Myocyte (in vitro differentiated cells): ENCODE data around the gene LTBP1. TPM values are rescaled to one million over a fixed set of nuclear protein-coding genes. Genes with fewer than 3 reads are reported as not detected.

Experiments
- DNase-seq: peaks from one replicate; pipeline ENCODE4 v3.0.0-alpha.2; 2012; ENCODE audit warnings: low read depth
- total RNA-seq: library from RNA; depleted of rRNA; stranded (reverse); fragments of >200 nt; gene quantifications from 2 replicates; pipeline ENCODE4 v1.2.3, GENCODE V29; 2014

LTBP1 gene
- total RNA-seq, 1 donor from 2014 or later, result 26.2 TPM

- no peak for DNase-seq
These were observed 346.3 kb downstream of the LTBP1 start for GRCh38 chr2:33292981-33293595.

GRCh38 chr2:33298233-33298632, 351.5 kb downstream of the LTBP1 start:
- DNase-seq, result no peak

- DNase-seq, result no peak
These were observed 354.6 kb downstream of the LTBP1 start for GRCh38 chr2:33301355-33301754.

DNA sequence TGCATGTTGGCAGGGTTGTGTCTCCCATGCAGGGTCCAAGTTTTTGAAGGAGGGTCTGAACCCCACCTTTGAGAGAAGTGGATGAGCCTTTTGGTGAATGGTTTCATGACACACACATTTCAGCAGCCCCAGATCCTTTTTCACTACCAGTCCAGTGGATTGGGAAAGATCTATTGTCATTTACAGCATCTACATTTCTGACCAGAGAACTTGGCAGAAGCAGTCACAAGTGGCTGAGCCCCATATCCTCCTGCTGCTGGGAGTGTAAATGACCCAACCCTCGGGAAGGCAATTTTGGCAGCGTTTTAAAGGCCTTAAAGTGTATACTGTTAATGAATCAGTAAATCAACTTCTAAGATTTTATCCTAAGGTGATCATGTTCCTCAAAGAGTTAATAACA, 355.6 kb downstream of the LTBP1 start:
- DNase-seq, result no peak

DNA sequence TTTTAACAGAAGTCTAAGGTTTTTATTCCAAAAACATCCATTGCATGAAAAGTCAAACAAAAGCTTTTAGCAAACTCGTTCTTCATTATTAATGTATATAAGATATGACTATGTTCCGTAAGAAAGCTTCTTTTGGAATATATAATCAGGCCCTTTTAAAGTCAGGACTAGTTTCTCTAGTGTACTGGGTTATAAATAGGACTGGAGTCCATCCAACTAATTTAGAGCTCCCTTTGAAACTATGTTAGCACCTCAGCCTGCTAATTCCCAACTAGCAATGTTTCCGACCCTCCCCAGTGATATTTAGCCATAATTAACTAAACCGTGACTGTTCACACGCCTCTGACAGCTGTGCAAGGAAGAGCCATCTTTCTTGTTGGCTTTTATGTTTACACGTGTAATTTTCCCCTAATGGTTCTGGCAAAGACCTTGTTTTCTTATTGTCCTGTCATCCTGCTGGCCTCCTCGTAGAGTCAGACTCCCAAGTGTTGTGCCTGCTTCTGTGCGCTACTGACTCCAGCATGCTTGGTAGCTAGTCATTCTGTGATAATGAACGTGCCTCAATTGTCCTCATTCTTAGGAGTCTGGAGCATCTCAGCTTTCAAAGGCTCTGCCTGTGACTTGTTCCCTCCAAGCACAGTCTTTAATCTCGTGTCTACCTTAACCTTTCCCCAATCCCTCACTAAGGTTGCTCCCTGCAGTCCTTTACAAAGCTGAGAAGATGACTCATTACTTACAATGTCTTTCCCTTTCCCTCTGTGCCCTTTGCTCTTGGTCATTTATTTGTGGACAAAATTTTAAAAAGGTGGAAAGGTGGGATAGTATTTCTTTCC, 357.5 kb downstream of the LTBP1 start:
- no peak for DNase-seq

GRCh38 chr2:33307659-33308270, 361.0 kb downstream of the LTBP1 start:
- no peak for DNase-seq

- DNase-seq, result no peak
These were observed 365.6 kb downstream of the LTBP1 start for GRCh38 chr2:33312355-33312754.

GRCh38 chr2:33313039-33313438, 366.3 kb downstream of the LTBP1 start:
- no peak for DNase-seq

GRCh38 chr2:33314541-33314940, 367.8 kb downstream of the LTBP1 start:
- no peak for DNase-seq

GRCh38 chr2:33316328-33316727, 369.6 kb downstream of the LTBP1 start:
- DNase-seq, result no peak

DNA sequence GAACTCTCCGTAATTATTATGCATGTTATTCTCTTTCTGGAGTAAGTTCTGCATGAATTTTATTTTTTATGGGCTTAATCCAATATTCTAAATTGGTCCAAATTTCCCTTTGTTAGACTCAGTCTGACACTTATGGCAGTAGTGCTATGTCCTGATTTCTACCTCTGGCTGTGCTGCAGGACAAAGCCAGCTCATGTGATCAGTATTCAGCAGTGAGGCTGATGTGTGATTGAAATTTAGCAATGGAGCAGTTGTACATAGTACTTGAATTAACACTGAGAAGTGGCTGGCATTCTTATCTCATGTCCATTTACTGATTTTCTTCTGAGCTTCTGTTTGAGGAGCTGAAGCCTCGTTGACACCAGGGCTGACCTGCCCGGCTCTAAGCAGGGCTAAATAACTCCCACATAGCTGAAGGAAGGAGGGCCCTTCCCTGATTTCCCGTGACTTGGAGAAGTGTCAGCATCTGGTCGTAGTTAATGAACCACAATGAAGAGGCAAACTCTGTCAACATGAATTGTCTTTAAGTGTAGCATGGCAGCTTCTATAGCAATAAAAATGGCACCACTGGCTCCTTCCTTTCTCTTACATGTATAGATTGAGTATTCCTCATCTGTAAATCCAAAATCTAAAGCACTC, 370.7 kb downstream of the LTBP1 start:
- no peak for DNase-seq

DNA sequence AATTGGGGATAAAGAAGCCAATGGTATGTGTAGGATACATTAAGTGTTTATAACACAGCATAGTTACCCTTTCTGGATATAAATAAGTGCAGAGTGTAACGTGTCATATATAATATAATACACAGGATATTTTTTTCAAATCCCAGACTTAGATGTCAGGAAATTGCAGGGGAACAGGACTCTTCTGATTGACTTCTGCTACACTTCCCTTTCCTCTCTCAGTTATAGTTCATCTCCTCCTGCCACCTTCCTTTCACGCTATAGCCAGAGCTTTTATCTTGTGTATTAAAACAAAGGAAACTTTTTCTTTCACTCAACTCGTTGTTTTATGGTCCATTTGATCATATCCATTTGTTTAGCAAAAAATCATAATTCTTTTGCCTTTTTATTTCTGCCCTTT, 371.7 kb downstream of the LTBP1 start:
- no peak for DNase-seq

- no peak for DNase-seq
These were observed 373.8 kb downstream of the LTBP1 start for GRCh38 chr2:33320573-33320972.

GRCh38 chr2:33321236-33321771, 374.6 kb downstream of the LTBP1 start:
- DNase-seq, result peak; percentile 31

GRCh38 chr2:33321876-33322483, 375.2 kb downstream of the LTBP1 start:
- DNase-seq, result no peak

GRCh38 chr2:33322612-33323011, 375.9 kb downstream of the LTBP1 start:
- no peak for DNase-seq

- no peak for DNase-seq
These were observed 377.2 kb downstream of the LTBP1 start for GRCh38 chr2:33323957-33324356.

DNA sequence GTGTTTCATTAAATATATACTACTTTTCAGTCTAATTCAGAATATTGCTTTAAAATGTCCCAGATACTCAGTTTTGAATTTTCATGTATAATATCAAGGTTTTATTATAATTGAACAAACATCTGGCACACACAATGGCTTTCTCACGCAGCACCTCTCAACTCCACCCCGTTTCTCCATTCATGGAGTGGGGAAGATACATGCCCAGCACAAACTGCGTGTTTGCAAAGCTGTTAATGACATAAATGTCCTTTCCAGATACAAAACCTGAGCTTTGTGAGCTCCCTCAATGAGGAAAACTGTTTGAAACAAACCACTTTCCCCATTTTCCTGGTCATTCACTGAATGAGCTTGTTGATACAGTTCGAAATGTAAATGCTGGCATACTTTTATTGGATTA, 379.3 kb downstream of the LTBP1 start:
- DNase-seq, result no peak

DNA sequence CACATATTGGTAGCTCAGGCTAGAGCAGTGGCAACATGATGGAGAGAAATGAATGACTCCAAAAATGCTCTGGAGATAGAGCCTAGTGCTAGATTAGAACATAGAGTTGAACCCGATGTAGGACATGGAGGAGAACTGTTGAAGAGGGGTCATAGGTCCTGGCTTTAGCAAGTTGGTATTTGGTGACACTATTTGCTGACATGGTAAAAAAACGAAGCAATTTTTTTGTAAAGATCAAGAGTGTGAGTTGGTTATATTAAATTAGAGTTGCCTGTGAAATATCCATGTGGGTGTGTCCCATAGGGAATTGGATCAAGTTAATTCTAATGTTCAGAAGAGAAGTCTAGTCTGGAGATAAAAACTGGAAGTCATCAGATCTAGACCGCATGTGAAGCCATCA, 386.7 kb downstream of the LTBP1 start:
- no peak for DNase-seq

DNA sequence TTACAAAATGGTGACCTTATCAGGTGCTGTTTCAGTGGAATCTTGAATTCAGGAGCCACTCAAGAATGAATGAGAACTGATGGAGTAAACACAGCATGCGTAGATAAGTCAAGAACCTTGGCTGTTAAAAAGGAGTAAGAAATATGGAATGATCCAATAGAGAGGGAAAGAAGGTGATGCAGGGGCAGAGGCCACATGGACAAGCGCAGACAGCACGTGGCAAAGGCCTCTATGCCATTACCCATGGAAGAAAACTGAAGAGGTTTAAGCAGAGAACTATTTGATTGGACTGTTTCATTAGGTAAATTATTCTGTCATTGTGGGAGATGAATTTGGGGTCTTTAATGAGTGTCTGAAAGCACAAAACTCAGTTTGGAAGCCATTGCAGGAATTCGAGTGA, 387.3 kb downstream of the LTBP1 start:
- no peak for DNase-seq

GRCh38 chr2:33335516-33335915, 388.8 kb downstream of the LTBP1 start:
- no peak for DNase-seq
